Dedifferentiated amniotic fluid mesenchymal stem cell (primary cell): ENCODE measurements around the gene NFE2L2.
"Not testable (repeated sequence)": the region's sequence is repeated elsewhere in the genome, so short reads cannot be mapped to it uniquely, and the experiment has no call there.

Experiments used
- DNase-seq: peaks from one replicate; pipeline ENCODE4 v3.0.0-alpha.2; 2016; ENCODE audit errors: extremely low spot score

Gene NFE2L2

DNA sequence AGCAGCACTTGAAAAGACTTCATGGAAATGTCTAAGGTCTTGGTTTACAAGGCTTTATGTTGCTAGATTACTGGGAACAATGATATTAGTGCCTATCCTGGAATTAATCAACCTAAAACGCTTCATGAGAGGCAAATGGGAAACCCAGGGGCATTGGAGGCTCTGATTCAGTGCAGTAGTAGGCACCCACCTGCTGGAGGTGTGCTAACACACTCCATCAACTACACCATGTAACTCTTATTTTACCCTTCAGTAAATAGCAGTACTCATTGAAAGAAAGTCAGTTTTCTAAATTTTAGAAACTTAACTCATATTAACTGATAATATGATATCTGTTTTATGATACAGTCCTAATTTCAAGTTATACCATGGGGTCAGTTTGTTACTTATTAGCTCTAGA lies 69.3 kb downstream of the NFE2L2 start:
- no peak for DNase-seq

DNA sequence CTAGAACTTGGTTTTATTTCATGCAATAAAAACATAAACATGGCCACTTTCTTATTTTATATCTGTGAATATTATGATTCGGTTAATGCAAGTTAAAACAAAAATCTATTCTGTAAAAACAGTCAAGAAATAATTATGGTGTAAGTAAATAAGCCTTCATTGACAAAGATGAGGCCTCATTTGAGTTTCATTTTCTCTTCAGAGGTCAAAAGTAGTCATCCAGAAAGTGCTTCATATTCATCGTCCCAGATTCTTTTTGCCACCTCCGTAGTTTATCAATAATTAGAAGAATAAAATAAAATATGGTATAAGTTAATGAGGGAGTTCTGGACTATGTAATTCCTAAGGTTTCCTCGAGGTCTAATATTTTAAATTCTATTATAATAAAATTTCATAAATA lies 71.3 kb downstream of the NFE2L2 start:
- DNase-seq, result no peak

DNA sequence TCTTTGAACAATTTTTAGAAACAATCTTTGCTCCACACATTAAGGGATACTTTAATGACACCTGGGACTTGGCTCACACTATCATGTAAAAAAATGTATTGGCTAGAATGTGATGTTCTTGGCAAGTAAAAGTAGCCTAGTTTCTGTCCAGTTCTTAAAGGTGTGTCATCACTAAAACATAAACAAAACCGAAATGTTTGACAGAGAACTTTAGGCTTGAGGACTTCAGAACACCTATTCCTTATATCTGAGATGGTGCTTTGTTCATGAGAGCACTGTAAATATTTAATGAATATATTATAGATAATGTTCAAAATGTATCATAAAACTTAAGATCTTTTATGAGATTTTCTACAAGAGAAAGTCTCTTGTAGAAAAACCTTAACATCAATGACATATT lies 71.7 kb downstream of the NFE2L2 start:
- DNase-seq, result no peak

DNA sequence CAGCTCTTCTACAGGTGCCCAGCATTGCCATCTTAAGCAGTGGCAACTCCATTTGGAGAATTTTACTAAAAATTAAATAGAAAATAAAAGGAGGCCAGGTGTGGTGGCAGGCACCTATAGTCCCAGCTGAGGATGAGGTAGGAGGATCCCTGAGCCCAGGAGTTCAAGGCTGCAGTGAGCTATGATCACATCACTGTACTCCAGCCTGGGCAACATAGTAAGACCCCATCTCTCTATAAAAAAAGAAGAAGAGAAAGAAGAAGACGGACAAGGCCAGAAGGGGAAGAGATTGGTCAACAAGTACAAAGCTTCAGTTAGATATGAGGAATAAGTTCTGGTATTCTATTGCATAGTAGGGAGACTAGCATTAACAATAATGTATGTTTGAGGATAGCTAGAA lies 73.6 kb downstream of the NFE2L2 start:
- DNase-seq, result no peak

DNA sequence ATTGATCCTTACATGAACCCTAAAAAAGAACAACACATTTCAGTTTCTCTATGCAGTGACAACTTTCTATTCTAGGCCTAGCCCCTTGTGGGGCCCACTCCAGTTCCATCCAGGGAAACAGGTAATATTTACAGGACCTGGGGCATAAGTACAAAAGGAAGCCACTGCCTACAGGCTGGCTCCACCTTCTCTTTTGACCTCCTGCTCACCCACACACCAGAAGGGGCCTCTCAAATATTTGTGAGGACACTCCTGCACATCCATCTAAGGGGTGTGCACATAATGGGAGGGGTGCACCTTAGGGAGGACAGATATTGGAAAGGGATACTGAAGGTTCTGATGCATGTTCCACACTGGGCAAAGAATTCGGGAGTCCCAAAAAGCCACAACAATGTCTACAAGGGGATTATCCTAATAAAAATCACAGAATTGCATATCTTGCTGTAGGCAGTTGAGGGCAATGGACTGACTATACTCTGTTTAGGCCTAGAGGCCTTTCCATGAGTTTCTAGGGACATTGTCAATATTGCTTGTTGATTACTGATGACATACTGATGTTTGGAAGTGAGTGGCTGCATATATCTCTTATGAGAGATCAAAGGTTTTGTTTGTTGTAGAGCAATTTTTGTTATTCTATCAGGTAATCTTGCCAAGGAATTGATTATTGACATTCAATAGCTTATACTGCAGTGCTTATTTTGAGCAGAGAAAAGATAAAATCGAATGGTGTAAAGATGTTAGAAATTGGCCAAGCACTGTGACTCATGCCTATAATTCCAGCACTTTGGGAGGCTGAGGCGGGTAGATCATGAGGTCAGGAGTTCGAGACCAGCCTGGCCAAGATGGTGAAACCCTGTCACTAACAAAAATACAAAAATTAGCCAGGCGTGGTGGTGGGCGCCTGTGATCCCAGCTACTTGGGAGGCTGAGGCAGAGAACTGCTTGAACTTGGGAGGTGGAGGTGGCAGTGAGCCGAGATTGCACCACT lies 75.8 kb downstream of the NFE2L2 start:
- DNase-seq, result no peak

DNA sequence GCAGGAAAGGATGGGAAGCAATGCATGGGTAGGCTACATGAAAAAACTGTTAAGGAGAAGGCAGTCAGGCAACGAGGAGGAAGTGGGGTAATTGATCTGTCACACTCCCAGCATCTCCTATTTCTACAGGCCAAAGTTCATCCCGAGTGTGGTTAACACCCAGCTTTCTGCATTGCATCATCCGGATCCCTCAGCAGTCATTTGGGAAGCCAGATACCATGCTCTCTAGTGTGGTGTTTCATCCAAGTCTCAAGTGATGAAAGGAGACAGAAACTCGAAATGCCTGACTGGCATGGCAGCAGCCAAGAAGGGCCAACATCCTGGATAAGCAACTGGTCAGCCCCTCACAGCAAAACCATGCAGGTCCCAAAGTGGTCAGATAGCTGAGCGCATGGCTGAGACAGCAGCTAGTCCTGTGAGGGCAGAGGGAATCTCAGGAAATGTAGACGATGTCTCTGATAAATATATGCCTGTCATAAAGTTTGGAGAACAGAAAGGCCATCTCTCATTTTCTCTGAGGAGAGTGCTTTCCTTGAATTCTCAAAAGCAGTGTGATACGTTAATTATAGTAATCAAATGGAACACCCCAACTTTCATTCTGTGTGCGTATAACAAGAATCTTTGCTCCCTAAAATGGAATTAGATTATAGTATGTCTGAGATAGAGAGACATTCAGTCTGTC lies 76.8 kb downstream of the NFE2L2 start:
- peak; percentile 80 for DNase-seq

DNA sequence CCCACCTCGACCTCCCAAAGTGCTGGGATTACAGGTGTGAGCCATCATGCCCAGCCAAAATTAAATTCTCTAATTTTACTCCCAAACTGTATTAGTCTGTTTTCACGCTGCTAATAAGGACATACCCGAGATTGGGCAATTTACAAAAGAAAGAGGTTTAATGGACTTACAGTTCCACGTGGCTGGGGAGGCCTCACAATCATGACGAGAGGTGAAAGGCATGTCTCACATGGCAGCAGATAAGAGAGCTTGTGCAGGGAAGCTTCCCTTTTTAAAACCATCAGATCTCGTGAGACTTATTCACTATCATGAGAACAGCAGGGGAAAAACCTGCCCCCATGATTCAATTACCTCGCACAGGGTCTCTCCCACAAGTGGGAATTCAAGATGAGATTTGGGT lies 78.5 kb downstream of the NFE2L2 start:
- not testable (repeated sequence) for DNase-seq

DNA sequence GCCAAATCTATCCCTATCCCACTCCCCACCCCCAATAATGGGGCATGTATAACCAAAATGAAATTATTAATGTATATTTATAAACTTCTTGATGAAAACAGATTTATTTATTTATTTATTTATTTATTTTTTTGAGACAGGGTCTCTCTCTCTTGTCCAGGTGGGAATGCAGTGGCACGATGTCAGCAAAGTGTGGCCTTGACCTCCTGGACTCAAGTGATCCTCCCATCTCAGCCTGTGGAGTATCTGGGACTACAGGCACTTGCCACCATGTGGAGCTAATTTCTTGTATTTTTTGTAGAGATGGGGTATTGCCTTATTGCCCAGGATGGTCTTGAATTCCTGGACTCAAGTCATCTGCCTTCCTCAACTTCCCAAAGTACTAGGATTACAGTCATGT lies 79.9 kb downstream of the NFE2L2 start:
- no peak for DNase-seq

DNA sequence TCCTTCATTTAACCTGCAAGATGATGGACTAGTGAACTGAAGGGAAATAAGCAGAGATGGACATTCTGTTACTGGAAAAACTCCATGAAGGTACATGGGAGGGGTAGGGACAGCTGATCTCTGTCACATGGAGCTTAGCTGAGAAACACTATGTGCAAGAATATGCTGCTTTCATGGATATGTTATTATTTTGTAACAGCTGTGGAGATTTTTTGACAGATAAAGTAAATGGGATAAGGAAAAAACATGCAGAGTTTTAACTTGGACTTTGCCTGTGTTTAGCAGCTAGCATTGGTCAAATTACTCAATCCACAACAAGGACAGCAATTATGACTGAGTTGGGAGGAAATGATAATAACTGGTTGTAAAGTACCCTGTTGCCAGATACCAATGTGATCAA lies 80.7 kb downstream of the NFE2L2 start:
- no peak for DNase-seq
